HG03439 (cell line): Measurements from ENCODE around the gene TBX2.

Source experiments
- ATAC-seq: cut with Tn5 transposase; IDR thresholded peaks from one replicate; pipeline ENCODE4 v1.9.1; 2021; ENCODE audit warnings: mild to moderate bottlenecking, moderate library complexity; ENCODE audit not compliant: unreplicated experiment

TBX2 gene

GRCh38 chr17:61450641-61451537, 51.2 kb downstream of the TBX2 start:
- ATAC-seq = no peak

- no peak for ATAC-seq
Observed at GRCh38 chr17:61451538-61452300, 52.1 kb downstream of the TBX2 start.

- ATAC-seq = no peak
Observed at GRCh38 chr17:61452301-61453290, 53.0 kb downstream of the TBX2 start, which contains the start of gene TBX4. Gene TBX4, plus strand, starts transcription at chr17:61452422. Its CDS starts 4,069 bp downstream, at chr17:61456491.

GRCh38 chr17:61453566-61454380, 54.1 kb downstream of the TBX2 start:
- no peak for ATAC-seq

- ATAC-seq = no peak
Observed at GRCh38 chr17:61454381-61455323, 55.0 kb downstream of the TBX2 start.

GRCh38 chr17:61455324-61456060, 55.8 kb downstream of the TBX2 start:
- ATAC-seq = no peak

GRCh38 chr17:61456061-61456681, 56.5 kb downstream of the TBX2 start:
- ATAC-seq = no peak

GRCh38 chr17:61456688-61457225, 57.1 kb downstream of the TBX2 start:
- ATAC-seq = no peak

- ATAC-seq = no peak
Observed at GRCh38 chr17:61457226-61457983, 57.8 kb downstream of the TBX2 start.

- ATAC-seq = no peak
Observed at GRCh38 chr17:61458000-61458399, 58.4 kb downstream of the TBX2 start.

GRCh38 chr17:61458421-61459141, 58.9 kb downstream of the TBX2 start:
- ATAC-seq = no peak
